Pulmonary artery endothelial cell (primary cell): ENCODE results near the gene TLN1. TPM values are rescaled to one million over a fixed set of nuclear protein-coding genes. Genes with fewer than 3 reads are reported as not detected.

Source experiments
- DNase-seq: peaks from one replicate; pipeline ENCODE4 v3.0.0-alpha.2; 2011; ENCODE audit warnings: low read depth, low spot score
- total RNA-seq: library from RNA; depleted of rRNA; stranded (reverse); fragments of >200 nt; gene quantifications from 2 replicates; pipeline ENCODE4 v1.2.3, GENCODE V29; 2014

TLN1 gene
- total RNA-seq, 1 donor from 2014 or later = 314 TPM

DNA sequence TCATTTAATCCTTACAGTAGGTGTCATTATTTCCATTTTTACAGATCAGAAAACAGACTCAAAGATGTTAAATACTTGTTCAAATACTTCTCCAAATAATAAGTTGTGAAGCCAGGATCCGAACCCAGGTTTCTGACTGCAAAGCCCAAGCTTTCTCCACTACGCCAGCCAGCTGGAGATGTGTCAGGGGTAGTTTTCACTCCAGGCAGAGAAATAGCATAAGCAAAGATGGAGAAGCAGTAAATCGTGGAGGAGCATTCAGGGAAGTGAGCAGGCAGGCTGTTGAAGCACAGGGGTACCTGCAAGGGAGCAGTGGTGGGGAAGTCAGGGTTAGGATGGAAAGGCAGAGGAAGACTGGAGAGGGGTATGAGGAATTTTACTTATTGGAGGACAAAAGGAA lies 2.9 kb downstream of the TLN1 start:
- no peak for DNase-seq

- peak; percentile 79 for DNase-seq
Observed at GRCh38 chr9:35728041-35728971, 3.7 kb downstream of the TLN1 start.

- no peak for DNase-seq
Observed at GRCh38 chr9:35727676-35728040, 4.3 kb downstream of the TLN1 start.

- DNase-seq = no peak
Observed at GRCh38 chr9:35726931-35727330, 5.1 kb downstream of the TLN1 start.

DNA sequence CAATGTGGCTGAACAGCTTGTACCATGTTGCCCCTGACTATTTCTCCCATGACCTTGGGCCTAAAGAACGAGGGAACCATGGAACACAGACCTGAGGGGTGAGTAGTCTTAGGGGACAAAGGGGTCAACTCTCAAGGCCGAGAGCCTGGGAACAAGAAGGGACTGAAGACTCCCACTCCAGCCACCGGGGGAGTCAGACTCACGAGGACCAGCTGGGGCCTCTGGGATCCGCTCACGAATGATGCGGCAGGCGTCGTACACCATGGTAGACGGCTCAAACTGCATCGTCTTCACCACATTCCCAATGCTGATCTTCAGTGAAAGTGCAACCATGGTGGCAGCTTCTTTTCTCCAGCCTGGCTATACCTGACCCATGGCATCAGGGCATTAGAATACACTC lies 6.6 kb downstream of the TLN1 start:
- DNase-seq = no peak

GRCh38 chr9:35723908-35724307 lies 8.1 kb downstream of the TLN1 start:
- no peak for DNase-seq

- no peak for DNase-seq
Observed at GRCh38 chr9:35723426-35723825, 8.6 kb downstream of the TLN1 start.

- DNase-seq = no peak
Observed at GRCh38 chr9:35719546-35719945, 12.4 kb downstream of the TLN1 start.

GRCh38 chr9:35718721-35719511 lies 13.1 kb downstream of the TLN1 start:
- DNase-seq = no peak

GRCh38 chr9:35717132-35717870 lies 14.7 kb downstream of the TLN1 start:
- no peak for DNase-seq

- no peak for DNase-seq
Observed at GRCh38 chr9:35716230-35716629, 15.8 kb downstream of the TLN1 start.

DNA sequence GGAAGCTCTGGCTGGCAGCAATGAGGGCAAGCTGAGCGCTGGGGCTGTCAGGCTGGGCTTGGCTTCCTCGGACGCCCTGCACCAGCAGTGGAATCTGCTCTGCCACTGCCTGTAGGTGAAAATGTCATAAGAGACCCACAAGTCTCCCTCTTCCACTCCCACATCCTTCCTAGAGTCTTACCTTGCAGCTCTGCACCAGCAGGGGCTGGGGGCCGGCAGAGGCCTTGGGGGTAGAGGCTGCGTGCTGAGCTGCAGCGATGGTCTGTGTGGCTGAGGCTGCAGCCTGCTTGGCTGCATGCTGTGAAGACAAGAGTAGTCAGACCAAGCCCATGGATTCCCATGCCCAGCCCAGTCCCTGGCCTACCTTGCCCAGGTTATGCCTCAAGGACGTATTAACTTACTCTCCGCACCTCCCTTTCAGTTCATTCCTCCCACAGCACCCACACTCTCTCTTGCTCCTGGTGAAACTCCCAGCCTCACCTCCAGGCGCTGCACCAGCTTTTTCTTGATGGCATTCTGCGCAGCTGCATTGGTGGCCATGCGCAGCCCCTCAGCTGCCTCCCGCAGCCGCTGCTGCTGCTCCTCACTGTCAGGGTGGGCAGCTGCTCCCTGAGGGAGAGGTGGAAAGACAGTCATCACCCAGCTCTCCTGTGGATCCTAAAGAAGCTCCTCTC lies 17.3 kb downstream of the TLN1 start:
- DNase-seq = no peak

GRCh38 chr9:35714123-35714522 lies 17.9 kb downstream of the TLN1 start:
- DNase-seq = no peak

GRCh38 chr9:35713578-35713977 lies 18.4 kb downstream of the TLN1 start:
- DNase-seq = no peak

GRCh38 chr9:35712762-35713400 lies 19.1 kb downstream of the TLN1 start:
- DNase-seq = no peak

DNA sequence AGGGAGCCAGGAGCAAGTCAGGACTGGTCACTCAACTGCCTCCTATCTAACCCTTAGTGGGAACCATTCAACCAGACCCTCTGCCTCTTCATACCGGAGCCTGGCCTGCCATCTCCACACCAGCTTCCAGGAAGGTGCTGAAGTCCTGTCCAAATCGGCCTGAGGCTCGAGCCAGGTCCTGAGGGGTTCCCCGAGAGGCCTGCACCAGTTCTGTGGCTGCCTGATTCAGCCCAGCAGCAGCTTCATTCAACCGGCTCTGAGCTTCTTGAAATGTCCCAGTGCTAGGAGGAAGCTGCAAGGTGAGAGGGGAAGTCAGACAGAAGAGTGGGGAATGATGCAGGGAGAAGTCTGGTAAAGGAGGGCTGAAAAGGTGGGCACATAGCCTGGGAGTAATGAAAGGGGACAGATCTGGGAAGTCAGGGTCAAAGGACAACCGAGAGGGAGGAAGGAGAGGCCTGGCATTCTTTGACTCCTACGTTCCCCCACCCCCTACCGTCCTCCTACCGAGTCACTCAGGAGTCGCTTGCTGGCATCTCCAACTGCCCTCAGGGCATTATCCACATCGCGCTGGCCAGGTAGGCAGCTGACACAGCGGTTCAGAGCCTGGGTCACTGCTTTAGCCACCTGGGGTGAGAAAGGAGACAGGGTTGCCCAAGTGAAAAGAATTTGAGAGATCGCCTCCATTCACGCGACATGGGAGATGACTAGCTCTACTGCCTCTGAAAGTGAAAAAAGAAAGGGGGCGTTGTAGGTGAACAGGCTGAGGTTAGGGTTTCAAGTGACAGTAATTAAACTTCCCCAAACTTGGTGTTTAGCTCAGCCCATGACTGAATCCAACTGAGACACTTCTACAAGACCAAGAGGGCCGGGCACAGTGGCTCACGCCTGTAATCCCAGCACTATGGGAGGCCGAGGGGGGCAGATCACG lies 20.2 kb downstream of the TLN1 start:
- DNase-seq = no peak

GRCh38 chr9:35710818-35711500 lies 21.0 kb downstream of the TLN1 start:
- DNase-seq = no peak

DNA sequence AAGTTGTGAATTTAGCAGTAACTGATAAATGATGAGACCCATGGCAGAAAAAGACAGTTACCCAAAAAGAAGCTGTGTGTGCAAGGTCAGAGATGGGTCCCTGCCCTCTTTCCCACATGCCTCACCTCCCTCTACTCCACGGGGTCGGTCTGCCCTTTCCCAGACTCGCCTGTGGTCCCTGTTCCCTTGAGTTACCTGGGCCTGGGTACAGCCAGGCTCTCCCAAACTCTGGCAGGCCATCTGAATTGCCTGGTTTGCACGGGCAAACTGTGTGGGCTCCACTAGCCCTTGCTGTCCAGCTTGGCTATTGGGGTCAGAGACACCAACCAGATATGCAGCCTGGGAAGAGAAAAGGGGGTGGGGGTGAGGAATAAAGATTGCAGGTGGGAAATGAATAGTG lies 23.8 kb downstream of the TLN1 start:
- no peak for DNase-seq

DNA sequence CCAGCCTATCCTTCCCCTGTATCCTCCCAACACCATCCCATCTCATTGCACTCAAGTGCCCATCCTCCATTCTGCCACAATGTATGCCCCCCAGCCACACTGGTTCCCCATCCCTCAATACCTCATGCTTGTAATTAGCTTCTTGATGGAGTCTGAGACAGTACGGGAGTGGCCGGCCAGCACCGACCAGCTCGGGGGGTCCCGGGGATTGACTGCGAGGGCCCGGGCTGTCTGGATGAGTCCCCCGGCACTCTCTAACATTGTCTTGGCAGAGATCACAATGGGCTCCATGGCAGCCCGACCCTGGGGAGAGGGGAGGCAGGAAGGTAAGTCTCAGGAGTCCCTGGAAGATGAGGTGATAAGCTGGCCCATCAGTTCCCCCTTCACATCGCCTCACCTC lies 25.0 kb downstream of the TLN1 start:
- DNase-seq = no peak
